Measurements from ENCODE around the gene CRIM1.

- TF ChIP-seq, protein P1, sequence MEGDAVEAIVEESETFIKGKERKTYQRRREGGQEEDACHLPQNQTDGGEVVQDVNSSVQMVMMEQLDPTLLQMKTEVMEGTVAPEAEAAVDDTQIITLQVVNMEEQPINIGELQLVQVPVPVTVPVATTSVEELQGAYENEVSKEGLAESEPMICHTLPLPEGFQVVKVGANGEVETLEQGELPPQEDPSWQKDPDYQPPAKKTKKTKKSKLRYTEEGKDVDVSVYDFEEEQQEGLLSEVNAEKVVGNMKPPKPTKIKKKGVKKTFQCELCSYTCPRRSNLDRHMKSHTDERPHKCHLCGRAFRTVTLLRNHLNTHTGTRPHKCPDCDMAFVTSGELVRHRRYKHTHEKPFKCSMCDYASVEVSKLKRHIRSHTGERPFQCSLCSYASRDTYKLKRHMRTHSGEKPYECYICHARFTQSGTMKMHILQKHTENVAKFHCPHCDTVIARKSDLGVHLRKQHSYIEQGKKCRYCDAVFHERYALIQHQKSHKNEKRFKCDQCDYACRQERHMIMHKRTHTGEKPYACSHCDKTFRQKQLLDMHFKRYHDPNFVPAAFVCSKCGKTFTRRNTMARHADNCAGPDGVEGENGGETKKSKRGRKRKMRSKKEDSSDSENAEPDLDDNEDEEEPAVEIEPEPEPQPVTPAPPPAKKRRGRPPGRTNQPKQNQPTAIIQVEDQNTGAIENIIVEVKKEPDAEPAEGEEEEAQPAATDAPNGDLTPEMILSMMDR (IDR thresholded peaks at IDR 0.05) = no peak
- TF ChIP-seq POLR2A (IDR thresholded peaks at IDR 0.05) = no peak
Observed at GRCh38 chr2:36587556-36587955, 232.0 kb downstream of the CRIM1 start.
